Small intestine (tissue), 7 donors: ENCODE data around the gene STK16. TPM values are rescaled to one million over a fixed set of nuclear protein-coding genes. Genes with fewer than 3 reads are reported as not detected.
A peak's percentile ranks its signal among the peaks of the same experiment; 100 is the strongest.

ENCODE experiments used
- DNase-seq, 2 donors: peaks; one replicate each; pipeline versions ENCODE4 v3.0.0 to v3.0.0-alpha.2; 2013
- FAIRE-seq: peaks from 2 replicates; lab custom pipeline; 2012; peaks lifted over from hg19 to GRCh38; lab: Jason Lieb, UNC
- H3K27ac ChIP-seq, 3 donors: one replicate each; pipeline ENCODE4 v1.5.1; 2013; ENCODE audit warnings: low read length in 2 of 3, mild to moderate bottlenecking in 2 of 3, control low read depth in 1 of 3, inconsistent platforms in 1 of 3, low read depth in 1 of 3, moderate library complexity in 1 of 3
- H3K27me3 ChIP-seq, 3 donors: one replicate each; pipeline ENCODE4 v1.6.1; 2013; ENCODE audit warnings: low read length in 3 of 3, inconsistent platforms in 1 of 3; ENCODE audit not compliant: control insufficient read depth in 3 of 3, insufficient read depth in 3 of 3
- H3K36me3 ChIP-seq, 3 donors: one replicate each; pipeline ENCODE4 v1.6.1; 2013; ENCODE audit warnings: low read length in 3 of 3, inconsistent platforms in 1 of 3, low read depth in 1 of 3, mild to moderate bottlenecking in 1 of 3, moderate library complexity in 1 of 3; ENCODE audit not compliant: control insufficient read depth in 3 of 3, insufficient read depth in 2 of 3
- H3K4me1 ChIP-seq, 3 donors: one replicate each; pipeline ENCODE4 v1.6.1; 2013; ENCODE audit warnings: low read length in 2 of 3, inconsistent platforms in 1 of 3, low read depth in 1 of 3, mild to moderate bottlenecking in 1 of 3, moderate library complexity in 1 of 3; ENCODE audit not compliant: control insufficient read depth in 3 of 3, insufficient read depth in 2 of 3
- H3K4me3 ChIP-seq, 3 donors: one replicate each; pipeline ENCODE4 v1.5.1; 2013; ENCODE audit warnings: low read length in 3 of 3, control low read depth in 1 of 3, inconsistent platforms in 1 of 3, low read depth in 1 of 3, mild to moderate bottlenecking in 1 of 3, moderate library complexity in 1 of 3
- H3K9me3 ChIP-seq, 2 donors: one replicate each; pipeline ENCODE4 v1.6.1; 2013; ENCODE audit warnings: low read depth in 1 of 2, low read length in 1 of 2; ENCODE audit not compliant: control insufficient read depth in 2 of 2, insufficient read depth in 1 of 2
- WGBS, 3 donors: extraction: QIAGEN DNeasy Blood & Tissue Kit; methylation state at CpG; one replicate each; pipeline ENCODE4 v1.1.7; 2013; 5-methylcytosine and 5-hydroxymethylcytosine counted together
- polyA plus RNA-seq, 4 donors: library from polyadenylated mRNA; stranded (reverse) in 3 of 4; unstranded in 1 of 4; fragments of 200-250 nt in 3 of 4; fragments of 120-200 nt in 1 of 4; gene quantifications; one replicate each; pipeline versions ENCODE4 v1.2.1 to v1.2.3, GENCODE V29; 2013
- donor health status: healthy with polysubstance abuse.
- donor health status: control.
- donor health status: control.
- donor health status: Bipolar disorder and iron deficiency.
- donor health status: healthy.

Gene STK16
- polyA plus RNA-seq, 4 donors, result 31.1 to 53.4 (median 42.6) TPM

- no peak for DNase-seq
- Histone ChIP-seq H3K36me3 (no peaks in the 10 kb centered on the region), H3K27ac (no peak overlapping the region), H3K27me3 (peaks cover 0 to 6% (median 0%) of the 10 kb centered on the region in 3 donors), H3K4me3 (no peak overlapping the region), H3K9me3 (no peaks in the 10 kb centered on the region), H3K4me1 (peaks cover 0 to 6% (median 0%) of the 10 kb centered on the region in 3 donors)
- FAIRE-seq, result no peak
- WGBS, 3 donors, result 80 to 92% (median 86%) methylated on average over 5 of the region's 5 CpGs
Observed at GRCh38 chr2:219293736-219294231, 48.5 kb downstream of the STK16 start.

GRCh38 chr2:219294356-219295351 is 49.4 kb downstream of the STK16 start:
- no peak for FAIRE-seq
- no peaks in the 10 kb centered on the region for H3K36me3 ChIP-seq
- 7 to 12% (median 8%) methylated on average over 54 to 67 of the region's 67 CpGs for WGBS, 3 donors
- no peaks in the 10 kb centered on the region for H3K9me3 ChIP-seq
- H3K27ac ChIP-seq, result peak overlapping the region in 2 of 3 donors; percentile 13 to 44
- H3K27me3 ChIP-seq, result peaks cover 0 to 11% (median 2%) of the 10 kb centered on the region in 3 donors
- H3K4me1 ChIP-seq, result peaks cover 0 to 6% (median 0%) of the 10 kb centered on the region in 3 donors
- peak; percentile 86 to 96 for DNase-seq
- H3K4me3 ChIP-seq, result peak overlapping the region in 2 of 3 donors; percentile 46 to 55

GRCh38 chr2:219296142-219296541 is 50.9 kb downstream of the STK16 start:
- DNase-seq (no peak), FAIRE-seq (no peak)
- H3K9me3 ChIP-seq, result no peaks in the 10 kb centered on the region
- no peak overlapping the region for H3K27ac ChIP-seq
- peaks cover 0 to 26% (median 7%) of the 10 kb centered on the region in 3 donors for H3K27me3 ChIP-seq
- no peaks in the 10 kb centered on the region for H3K36me3 ChIP-seq
- 86 to 92% (median 89%) methylated on average over 14 of the region's 14 CpGs for WGBS, 3 donors
- peaks cover 0 to 6% (median 0%) of the 10 kb centered on the region in 3 donors for H3K4me1 ChIP-seq
- no peak overlapping the region for H3K4me3 ChIP-seq

GRCh38 chr2:219296631-219297391 is 51.5 kb downstream of the STK16 start:
- H3K27ac ChIP-seq, result no peak overlapping the region
- peaks cover 0 to 32% (median 7%) of the 10 kb centered on the region in 3 donors for H3K27me3 ChIP-seq
- H3K4me1 ChIP-seq, result peaks cover 0 to 6% (median 0%) of the 10 kb centered on the region in 3 donors
- no peak overlapping the region for H3K4me3 ChIP-seq
- WGBS, 3 donors, result 67 to 84% (median 79%) methylated on average over 24 to 25 of the region's 25 CpGs
- H3K9me3 ChIP-seq, result no peaks in the 10 kb centered on the region
- DNase-seq (no peak), FAIRE-seq (no peak)
- H3K36me3 ChIP-seq, result no peaks in the 10 kb centered on the region

GRCh38 chr2:219297766-219298456 is 52.6 kb downstream of the STK16 start:
- Histone ChIP-seq H3K4me1 (peaks cover 0 to 6% (median 0%) of the 10 kb centered on the region in 3 donors), H3K9me3 (no peaks in the 10 kb centered on the region), H3K36me3 (no peaks in the 10 kb centered on the region), H3K27ac (no peak overlapping the region), H3K4me3 (no peak overlapping the region), H3K27me3 (peaks cover 0 to 43% (median 7%) of the 10 kb centered on the region in 3 donors)
- FAIRE-seq (no peak), DNase-seq (no peak)
- 78 to 83% (median 79%) methylated on average over 14 of the region's 14 CpGs for WGBS, 3 donors

GRCh38 chr2:219298759-219299371 is 53.6 kb downstream of the STK16 start:
- 19 to 22% (median 20%) methylated on average over 15 of the region's 15 CpGs for WGBS, 3 donors
- FAIRE-seq, result no peak
- H3K27ac ChIP-seq, result no peak overlapping the region
- peaks cover 0 to 52% (median 7%) of the 10 kb centered on the region in 3 donors for H3K27me3 ChIP-seq
- DNase-seq, result peak; percentile 82 to 89
- no peaks in the 10 kb centered on the region for H3K9me3 ChIP-seq
- H3K36me3 ChIP-seq, result no peaks in the 10 kb centered on the region
- no peak overlapping the region for H3K4me3 ChIP-seq
- H3K4me1 ChIP-seq, result peaks cover 0 to 6% (median 0%) of the 10 kb centered on the region in 3 donors

GRCh38 chr2:219299372-219299760 is 54.1 kb downstream of the STK16 start:
- DNase-seq, result no peak

More at GRCh38 chr2:219299372-219299760, 54.1 kb downstream of the STK16 start:
- WGBS, 3 donors, result 69 to 79% (median 77%) methylated on average over 6 of the region's 6 CpGs
- no peak for FAIRE-seq
- Histone ChIP-seq H3K27me3 (peaks cover 0 to 52% (median 7%) of the 10 kb centered on the region in 3 donors), H3K4me3 (no peak overlapping the region), H3K9me3 (no peaks in the 10 kb centered on the region), H3K27ac (no peak overlapping the region), H3K4me1 (peaks cover 0 to 3% (median 0%) of the 10 kb centered on the region in 3 donors), H3K36me3 (no peaks in the 10 kb centered on the region)
